Chondrocyte (in vitro differentiated cells): Measurements from ENCODE around the gene ELFN2. TPM values are rescaled to one million over a fixed set of nuclear protein-coding genes. Genes with fewer than 3 reads are reported as not detected.

Source experiments
- DNase-seq: peaks from one replicate; pipeline ENCODE4 v3.0.0; 2021; ENCODE audit warnings: mixed read lengths, low spot score
- H3K27ac Mint-ChIP-seq: one replicate; pipeline ENCODE4 v1.8.0; 2021; ENCODE audit warnings: mild to moderate bottlenecking, moderate library complexity, mixed read lengths; ENCODE audit not compliant: unreplicated experiment
- H3K27me3 Mint-ChIP-seq: 2 replicates; pipeline ENCODE4 v1.8.0; 2021; ENCODE audit warnings: low read depth, mixed read lengths
- H3K36me3 Mint-ChIP-seq: 2 replicates; pipeline ENCODE4 v1.8.0; 2021; ENCODE audit warnings: low read depth, mixed read lengths
- H3K4me1 Mint-ChIP-seq: 2 replicates; pipeline ENCODE4 v1.8.0; 2021; ENCODE audit warnings: low read depth, mild to moderate bottlenecking, mixed read lengths
- H3K4me3 Mint-ChIP-seq: one replicate; pipeline ENCODE4 v1.8.0; 2021; ENCODE audit warnings: mild to moderate bottlenecking, moderate library complexity, mixed read lengths; ENCODE audit not compliant: unreplicated experiment
- H3K9me3 Mint-ChIP-seq: 2 replicates; pipeline ENCODE4 v1.8.0; 2021; ENCODE audit warnings: low read depth, mixed read lengths
- CTCF ChIP-seq: fragments of 200-600 bp; sonication (generic); IDR thresholded peaks from 2 replicates; pipeline ENCODE4 v1.5.0; 2021; ENCODE audit warnings: antibody characterized with exemption, mild to moderate bottlenecking, moderate library complexity
- total RNA-seq: library from RNA; stranded (reverse); gene quantifications from 3 replicates; pipeline ENCODE4 v1.2.1, GENCODE V29; 2021

ELFN2 gene
- total RNA-seq, 1 donor from 2014 or later, result 0.65 TPM

- no peak for DNase-seq
- H3K36me3 Mint-ChIP-seq, result no peaks in the 10 kb centered on the region
- no peak overlapping the region for H3K4me3 Mint-ChIP-seq
- H3K27me3 Mint-ChIP-seq, result peaks cover 37% of the 10 kb centered on the region
- no peaks in the 10 kb centered on the region for H3K4me1 Mint-ChIP-seq
- no peak for TF ChIP-seq CTCF
- H3K9me3 Mint-ChIP-seq, result no peaks in the 10 kb centered on the region
- H3K27ac Mint-ChIP-seq, result no peak overlapping the region
Observed at GRCh38 chr22:37384691-37385090, 42.6 kb downstream of the ELFN2 start.

GRCh38 chr22:37383341-37383740, 43.9 kb downstream of the ELFN2 start:
- peaks cover 43% of the 10 kb centered on the region for H3K27me3 Mint-ChIP-seq
- DNase-seq, result no peak
- no peaks in the 10 kb centered on the region for H3K4me1 Mint-ChIP-seq
- no peak overlapping the region for H3K4me3 Mint-ChIP-seq
- H3K36me3 Mint-ChIP-seq, result no peaks in the 10 kb centered on the region
- no peak overlapping the region for H3K27ac Mint-ChIP-seq
- TF ChIP-seq CTCF, result no peak
- no peaks in the 10 kb centered on the region for H3K9me3 Mint-ChIP-seq

- no peak overlapping the region for H3K27ac Mint-ChIP-seq
Observed at GRCh38 chr22:37381489-37381888, 45.8 kb downstream of the ELFN2 start.

GRCh38 chr22:37379722-37380121, 47.6 kb downstream of the ELFN2 start:
- no peaks in the 10 kb centered on the region for H3K9me3 Mint-ChIP-seq
- peaks cover 45% of the 10 kb centered on the region for H3K27me3 Mint-ChIP-seq
- no peak overlapping the region for H3K27ac Mint-ChIP-seq
- H3K36me3 Mint-ChIP-seq, result no peaks in the 10 kb centered on the region
- no peak for TF ChIP-seq CTCF
- no peak for DNase-seq
- H3K4me3 Mint-ChIP-seq, result no peak overlapping the region
- no peaks in the 10 kb centered on the region for H3K4me1 Mint-ChIP-seq

More at GRCh38 chr22:37381489-37381888, 45.8 kb downstream of the ELFN2 start:
- no peaks in the 10 kb centered on the region for H3K9me3 Mint-ChIP-seq
- no peak overlapping the region for H3K4me3 Mint-ChIP-seq
- DNase-seq, result no peak
- no peaks in the 10 kb centered on the region for H3K4me1 Mint-ChIP-seq
- TF ChIP-seq CTCF, result no peak
- peaks cover 42% of the 10 kb centered on the region for H3K27me3 Mint-ChIP-seq
- H3K36me3 Mint-ChIP-seq, result no peaks in the 10 kb centered on the region

- no peak for DNase-seq
- Mint-ChIP-seq H3K27me3 (peaks cover 45% of the 10 kb centered on the region), H3K4me3 (no peak overlapping the region), H3K4me1 (no peaks in the 10 kb centered on the region), H3K9me3 (no peaks in the 10 kb centered on the region), H3K27ac (no peak overlapping the region), H3K36me3 (no peaks in the 10 kb centered on the region)
- TF ChIP-seq CTCF, result no peak
Observed at GRCh38 chr22:37379085-37379484, 48.2 kb downstream of the ELFN2 start.
